AG04449 (cell line): ENCODE results near the gene RAD51B.

Source experiments
- CTCF ChIA-PET: fragments of 350-600 bp; formaldehyde crosslinking; extraction: SDS; loops from one replicate; lab custom pipeline; 2021; ENCODE audit warnings: antibody characterized with exemption; lab: Yijun Ruan, JAX
- POLR2A ChIA-PET: fragments of 400-600, 350-600 bp; formaldehyde crosslinking; extraction: SDS; loops from one replicate; lab custom pipeline; 2020; ENCODE audit warnings: antibody characterized with exemption, inconsistent platforms; lab: Yijun Ruan, JAX
- DNase-seq: peaks from one replicate; pipeline ENCODE4 v3.0.0-alpha.2; 2010; ENCODE audit warnings: low read depth, low spot score
- H3K4me3 ChIP-seq: 2 replicates; pipeline ENCODE4 v1.5.1; 2011; ENCODE audit warnings: low read depth, mild to moderate bottlenecking, control low read depth, low read length
- CTCF ChIP-seq: IDR thresholded peaks from one replicate; pipeline ENCODE4 v1.5.1; 2011; ENCODE audit warnings: mild to moderate bottlenecking, moderate library complexity, low read length, control low read depth, inconsistent platforms; ENCODE audit not compliant: insufficient read depth; ENCODE audit errors: missing control alignments

Gene RAD51B

GRCh38 chr14:68564826-68565759, 745.5 kb downstream of the RAD51B start:
- POLR2A ChIA-PET, result interaction anchor here (0.7 kb wide), 1 partner anchor 225 kb away, joined by 3 read pairs; no protein-coding TSS in a partner anchor
- CTCF ChIA-PET, result interaction anchor here (0.6 to 1.2 kb wide), 2 partner anchors 8 to 950 kb away, joined by 3 read pairs; no protein-coding TSS in a partner anchor
- no peak overlapping the region for H3K4me3 ChIP-seq
- DNase-seq, result no peak
- no peak for TF ChIP-seq CTCF

GRCh38 chr14:68566075-68566474, 746.5 kb downstream of the RAD51B start:
- no peak for TF ChIP-seq CTCF
- no peak overlapping the region for H3K4me3 ChIP-seq
- CTCF ChIA-PET, result no interaction called here
- POLR2A ChIA-PET, result interaction anchor here (0.7 kb wide), 1 partner anchor 224 kb away, joined by 3 read pairs; no protein-coding TSS in a partner anchor
- DNase-seq, result no peak

- no peak for TF ChIP-seq CTCF
- no peak for DNase-seq
- POLR2A ChIA-PET, result no interaction called here
- CTCF ChIA-PET, result interaction anchor here (1.6 kb wide), 1 partner anchor 15 kb away, joined by 4 read pairs; no protein-coding TSS in a partner anchor
- H3K4me3 ChIP-seq, result no peak overlapping the region
Measured at GRCh38 chr14:68568907-68569897, 749.6 kb downstream of the RAD51B start.

GRCh38 chr14:68569970-68570409, 750.4 kb downstream of the RAD51B start:
- DNase-seq, result no peak
- H3K4me3 ChIP-seq, result no peak overlapping the region
- no peak for TF ChIP-seq CTCF
- ChIA-PET CTCF (no interaction called here), POLR2A (no interaction called here)

- no peak for DNase-seq
- ChIA-PET POLR2A (interaction anchor here (0.7 kb wide), 1 partner anchor 16 kb away, joined by 3 read pairs; no protein-coding TSS in a partner anchor), CTCF (interaction anchor here (0.9 kb wide), 1 partner anchor 218 kb away, joined by 3 read pairs; no protein-coding TSS in a partner anchor)
- H3K4me3 ChIP-seq, result no peak overlapping the region
- TF ChIP-seq CTCF, result no peak
Measured at GRCh38 chr14:68571114-68571591, 751.6 kb downstream of the RAD51B start.
